HL-60 (cell line): ENCODE data around the gene CNTN5.

Source experiments
- DNase-seq, 2 experiments: peaks; one replicate each; pipeline ENCODE4 v3.0.0-alpha.2; 2010 to 2020; ENCODE audit warnings: low read depth in 1 of 2, low spot score in 1 of 2
- H3K27ac ChIP-seq: fragments of 250-450 bp; sonication (Bioruptor Pico); replicated peaks from 2 replicates; pipeline ENCODE4 v1.5.1; 2020; ENCODE audit warnings: mild to moderate bottlenecking, moderate library complexity
- H3K27me3 ChIP-seq: fragments of 250-450 bp; sonication (Bioruptor Pico); 2 replicates; pipeline ENCODE4 v1.5.1; 2021; ENCODE audit warnings: mild to moderate bottlenecking, moderate library complexity; ENCODE audit not compliant: insufficient read depth, poor library complexity, severe bottlenecking
- H3K4me3 ChIP-seq: replicated peaks from 2 replicates; pipeline ENCODE4 v1.5.1; 2011; ENCODE audit warnings: mild to moderate bottlenecking, control low read depth, low read length; ENCODE audit not compliant: insufficient read depth
- CTCF ChIP-seq: IDR thresholded peaks from one replicate; pipeline ENCODE4 v1.5.1; 2011; ENCODE audit warnings: low read length, control low read depth, inconsistent platforms; ENCODE audit not compliant: insufficient read depth
- GABPA ChIP-seq: IDR thresholded peaks from 2 replicates; pipeline ENCODE4 v1.6.1; 2012; ENCODE audit warnings: low read depth
- POLR2AphosphoS5 ChIP-seq: IDR thresholded peaks from 2 replicates; pipeline ENCODE4 v1.6.1; 2012; ENCODE audit warnings: low read depth
- REST ChIP-seq: IDR thresholded peaks from 2 replicates; pipeline ENCODE4 v1.6.1; 2012; ENCODE audit warnings: low read depth; ENCODE audit not compliant: insufficient replicate concordance
- SPI1 ChIP-seq: IDR thresholded peaks from 2 replicates; pipeline ENCODE4 v1.6.1; 2012; ENCODE audit warnings: low read depth, mild to moderate bottlenecking, borderline replicate concordance

Gene CNTN5

GRCh38 chr11:99351624-99352023, 330.9 kb downstream of the CNTN5 start:
- H3K27me3 ChIP-seq: no peaks in the 10 kb centered on the region
- DNase-seq: no peak
- H3K4me3 ChIP-seq: no peak overlapping the region
- no peak overlapping the region for H3K27ac ChIP-seq
- no peak for TF ChIP-seq SPI1
- no peak for TF ChIP-seq REST
- TF ChIP-seq CTCF: no peak
- TF ChIP-seq GABPA: no peak
- no peak for TF ChIP-seq POLR2AphosphoS5

GRCh38 chr11:99352642-99353041, 331.9 kb downstream of the CNTN5 start:
- Histone ChIP-seq H3K27me3 (no peaks in the 10 kb centered on the region), H3K27ac (no peak overlapping the region), H3K4me3 (no peak overlapping the region)
- no peak for DNase-seq
- TF ChIP-seq CTCF: no peak
- TF ChIP-seq SPI1: no peak
- TF ChIP-seq POLR2AphosphoS5: no peak
- TF ChIP-seq REST: no peak

GRCh38 chr11:99366546-99366945, 345.8 kb downstream of the CNTN5 start:
- Histone ChIP-seq H3K4me3 (no peak overlapping the region), H3K27me3 (no peaks in the 10 kb centered on the region), H3K27ac (no peak overlapping the region)
- DNase-seq: no peak
- TF ChIP-seq CTCF: no peak
- TF ChIP-seq GABPA: no peak
- TF ChIP-seq REST: no peak
- TF ChIP-seq POLR2AphosphoS5: no peak
- no peak for TF ChIP-seq SPI1
